Upper lobe of left lung (tissue), 6 donors: ENCODE results near the gene MAMSTR. TPM values are rescaled to one million over a fixed set of nuclear protein-coding genes. Genes with fewer than 3 reads are reported as not detected.

Source experiments
- ATAC-seq, 2 donors: fragments of 200-7000 bp; cut with Tn5 transposase; one replicate each; pipeline ENCODE4 v1.9.1; 2022; ENCODE audit warnings: mild to moderate bottlenecking in 2 of 2, moderate library complexity in 2 of 2; ENCODE audit not compliant: low FRiP score in 2 of 2
- DNase-seq, 2 donors: peaks; one replicate each; pipeline ENCODE4 v3.0.0-alpha.2; 2019 to 2020
- H3K27ac ChIP-seq, 4 donors: fragments of 200-600 bp; sonication (generic); one replicate each; pipeline ENCODE4 v1.5.1; 2016 to 2019
- H3K27me3 ChIP-seq, 4 donors: fragments of 200-600 bp; sonication (generic); one replicate each; pipeline ENCODE4 v1.5.1; 2017 to 2019
- H3K36me3 ChIP-seq, 4 donors: fragments of 200-600 bp; sonication (generic); one replicate each; pipeline ENCODE4 v1.5.1; 2016 to 2019
- H3K4me1 ChIP-seq, 4 donors: fragments of 200-600 bp; sonication (generic); one replicate each; pipeline ENCODE4 v1.5.1; 2018 to 2019
- H3K4me3 ChIP-seq, 4 donors: fragments of 200-600 bp; sonication (generic); one replicate each; pipeline ENCODE4 v1.5.1; 2017 to 2019; ENCODE audit warnings: mild to moderate bottlenecking in 2 of 4, moderate library complexity in 1 of 4
- H3K9me3 ChIP-seq, 4 donors: fragments of 200-600 bp; sonication (generic); one replicate each; pipeline ENCODE4 v1.5.1; 2018 to 2019
- CTCF ChIP-seq, 6 experiments: fragments of 450-650 bp in 4 of 6; fragments of 200-600 bp in 2 of 6; sonication (generic) in 2 of 6; IDR thresholded peaks; one replicate each; pipeline ENCODE4 v1.5.1; 2016 to 2019; ENCODE audit warnings: antibody characterized with exemption in 6 of 6
- EP300 ChIP-seq, 4 donors: sonication (generic); formaldehyde crosslinking; IDR thresholded peaks; one replicate each; pipeline ENCODE4 v1.5.1; 2017; ENCODE audit warnings: antibody characterized with exemption in 4 of 4, control low read depth in 2 of 4
- POLR2A ChIP-seq, 4 donors: fragments of 450-650 bp; IDR thresholded peaks; one replicate each; pipeline ENCODE4 v1.5.1; 2016 to 2017; ENCODE audit warnings: antibody characterized with exemption in 4 of 4, mild to moderate bottlenecking in 2 of 4
- POLR2AphosphoS5 ChIP-seq, 2 donors: sonication (generic); formaldehyde crosslinking; IDR thresholded peaks; one replicate each; pipeline ENCODE4 v1.5.1; 2017; ENCODE audit warnings: antibody characterized with exemption in 2 of 2
- WGBS, 2 donors: methylation state at CpG; one replicate each; pipeline ENCODE4 v1.1.5; 2017 to 2018; 5-methylcytosine and 5-hydroxymethylcytosine counted together
- total RNA-seq, 6 donors: library from RNA; depleted of rRNA in 4 of 6; stranded (reverse); fragments of >200 nt in 4 of 6; gene quantifications; one replicate each; pipeline versions ENCODE4 v1.1.0 to v1.2.1, GENCODE V29; 2016 to 2021
- donor health status: DM: no; HTN: no; CAD: no; lungs with moderate emphysema.
- donor health status: DM: no; HTN: yes; CAD: no; lungs with severe emphysema.

The MAMSTR gene
- total RNA-seq, 6 donors from 2014 or later: 1.1 to 3.1 (median 1.3) TPM; not detected in 1

- Histone ChIP-seq H3K27me3 (peaks cover 0 to 9% (median 2%) of the 10 kb centered on the region in 4 donors), H3K9me3 (no peaks in the 10 kb centered on the region), H3K4me3 (peak overlapping the region; percentile 31 to 66 (median 61)), H3K27ac (peak overlapping the region; percentile 81 to 94 (median 87)), H3K36me3 (peaks cover 0 to 10% (median 0%) of the 10 kb centered on the region in 4 donors), H3K4me1 (peaks cover 13 to 50% (median 18%) of the 10 kb centered on the region in 4 donors)
- ATAC-seq (no peak), DNase-seq (no peak)
- TF ChIP-seq POLR2A (IDR thresholded peaks at IDR 0.05) (no peak), CTCF (IDR thresholded peaks at IDR 0.05) (no peak), EP300 (IDR thresholded peaks at IDR 0.05) (no peak), POLR2AphosphoS5 (IDR thresholded peaks at IDR 0.05) (no peak)
- WGBS, 2 donors: 19 to 32% methylated on average over 12 to 36 of the region's 51 CpGs
Measured at GRCh38 chr19:48739404-48740163, 20.1 kb upstream of the MAMSTR start.

GRCh38 chr19:48738557-48739403, 19.3 kb upstream of the MAMSTR start:
- H3K9me3 ChIP-seq: no peaks in the 10 kb centered on the region
- TF ChIP-seq EP300 (IDR thresholded peaks at IDR 0.05): no peak
- TF ChIP-seq POLR2A (IDR thresholded peaks at IDR 0.05): peak in 1 of 4 donors; percentile 59
- peak in 1 of 2 donors; percentile 9 for TF ChIP-seq POLR2AphosphoS5 (IDR thresholded peaks at IDR 0.05)
- peak; percentile 41 to 84 (median 68) for TF ChIP-seq CTCF (IDR thresholded peaks at IDR 0.05)
- WGBS, 2 donors: 5 to 39% methylated on average over 3 to 20 of the region's 96 CpGs
- ATAC-seq: peak; percentile 90
- peaks cover 0 to 9% (median 2%) of the 10 kb centered on the region in 4 donors for H3K27me3 ChIP-seq
- peak overlapping the region; percentile 31 to 66 (median 61) for H3K4me3 ChIP-seq
- H3K27ac ChIP-seq: peak overlapping the region; percentile 81 to 94 (median 87)
- DNase-seq: peak; percentile 95 to 99
- H3K36me3 ChIP-seq: peaks cover 0 to 11% (median 0%) of the 10 kb centered on the region in 4 donors
- peaks cover 13 to 50% (median 18%) of the 10 kb centered on the region in 4 donors for H3K4me1 ChIP-seq

GRCh38 chr19:48737360-48737998, 18.0 kb upstream of the MAMSTR start:
- ATAC-seq (no peak), DNase-seq (peak in 1 of 2 donors; percentile 54)
- Histone ChIP-seq H3K4me1 (peaks cover 13 to 50% (median 18%) of the 10 kb centered on the region in 4 donors), H3K4me3 (peak overlapping the region in 3 of 4 donors; percentile 60 to 66 (median 62)), H3K36me3 (peaks cover 0 to 24% (median 0%) of the 10 kb centered on the region in 4 donors), H3K27me3 (peaks cover 0 to 9% (median 2%) of the 10 kb centered on the region in 4 donors), H3K9me3 (no peaks in the 10 kb centered on the region), H3K27ac (peak overlapping the region in 1 of 4 donors; percentile 89)
- TF ChIP-seq EP300 (IDR thresholded peaks at IDR 0.05): no peak
- TF ChIP-seq CTCF (IDR thresholded peaks at IDR 0.05): no peak
- no peak for TF ChIP-seq POLR2AphosphoS5 (IDR thresholded peaks at IDR 0.05)
- no peak for TF ChIP-seq POLR2A (IDR thresholded peaks at IDR 0.05)
- WGBS, 2 donors: 55 to 57% methylated on average over 21 to 22 of the region's 22 CpGs

GRCh38 chr19:48735031-48735615, 15.6 kb upstream of the MAMSTR start:
- Histone ChIP-seq H3K36me3 (peaks cover 0 to 34% (median 0%) of the 10 kb centered on the region in 4 donors), H3K4me1 (peaks cover 8 to 35% (median 12%) of the 10 kb centered on the region in 4 donors), H3K27ac (peak overlapping the region in 1 of 4 donors; percentile 23), H3K27me3 (peaks cover 0 to 9% (median 2%) of the 10 kb centered on the region in 4 donors), H3K9me3 (no peaks in the 10 kb centered on the region), H3K4me3 (peak overlapping the region in 3 of 4 donors; percentile 27 to 39 (median 28))
- ATAC-seq: no peak
- WGBS, 2 donors: 59 to 78% methylated on average over 19 to 38 of the region's 38 CpGs
- no peak for TF ChIP-seq POLR2AphosphoS5 (IDR thresholded peaks at IDR 0.05)
- DNase-seq: peak; percentile 53 to 83
